PC-9 (cell line): Measurements from ENCODE around the gene LRSAM1. TPM values are rescaled to one million over a fixed set of nuclear protein-coding genes. Genes with fewer than 3 reads are reported as not detected.

ENCODE experiments used
- BruUV-seq: library from RNA; stranded (reverse); fragments of 400-500 nt; replicated peaks from 2 replicates; lab custom pipeline; 2021; lab: Mats Ljungman, UMichigan
- CTCF ChIA-PET: fragments of 300-600 bp; sonication (Branson Sonifier 250); formaldehyde crosslinking; loops from one replicate; lab custom pipeline; 2022; ENCODE audit warnings: antibody characterized with exemption; lab: Charles Lee
- POLR2A ChIA-PET: fragments of 300-600 bp; sonication (Branson Sonifier 250); formaldehyde crosslinking; loops from one replicate; lab custom pipeline; 2022; ENCODE audit warnings: antibody characterized with exemption; ENCODE audit not compliant: unreplicated experiment; lab: Charles Lee
- DNase-seq, 2 experiments: peaks; one replicate each; pipeline versions ENCODE4 v3.0.0 to v3.0.0-alpha.2; 2015 to 2022; ENCODE audit warnings: mixed read lengths in 1 of 2
- H2AFZ ChIP-seq: fragments of 200-600 bp; sonication (generic); 2 replicates; pipeline ENCODE4 v1.8.1; 2017; ENCODE audit warnings: antibody characterized with exemption
- H3F3A ChIP-seq: fragments of 200-600 bp; sonication (generic); 2 replicates; pipeline ENCODE4 v1.8.1; 2017; ENCODE audit warnings: antibody characterized with exemption, mild to moderate bottlenecking, low read depth; ENCODE audit not compliant: insufficient read depth
- H3K27ac ChIP-seq: fragments of 200-600 bp; sonication (generic); 2 replicates; pipeline ENCODE4 v1.6.1; 2016; ENCODE audit warnings: mixed run types
- H3K27me3 ChIP-seq: fragments of 200-600 bp; sonication (generic); 2 replicates; pipeline ENCODE4 v1.6.1; 2016; ENCODE audit warnings: low read depth, mixed run types; ENCODE audit not compliant: insufficient read depth
- H3K36me3 ChIP-seq: fragments of 200-600 bp; sonication (generic); 2 replicates; pipeline ENCODE4 v1.6.1; 2016; ENCODE audit warnings: low read depth, mixed run types
- H3K4me1 ChIP-seq: fragments of 200-600 bp; sonication (generic); replicated peaks from 2 replicates; pipeline ENCODE4 v1.6.1; 2016; ENCODE audit warnings: mixed run types; ENCODE audit not compliant: insufficient read depth
- H3K4me2 ChIP-seq: fragments of 200-600 bp; sonication (generic); 2 replicates; pipeline ENCODE4 v1.6.1; 2017; ENCODE audit warnings: mixed run types
- H3K4me3 ChIP-seq: fragments of 200-600 bp; sonication (generic); 2 replicates; pipeline ENCODE4 v1.6.1; 2016; ENCODE audit warnings: mixed run types
- H3K79me2 ChIP-seq: fragments of 200-600 bp; sonication (generic); 2 replicates; pipeline ENCODE4 v1.6.1; 2017; ENCODE audit warnings: low read depth, mixed run types
- H3K9me2 ChIP-seq: fragments of 200-600 bp; sonication (generic); 2 replicates; pipeline ENCODE4 v1.8.1; 2017; ENCODE audit warnings: mild to moderate bottlenecking; ENCODE audit not compliant: insufficient read depth
- H3K9me3 ChIP-seq: fragments of 200-600 bp; sonication (generic); 2 replicates; pipeline ENCODE4 v1.8.1; 2016; ENCODE audit warnings: low read depth; ENCODE audit not compliant: insufficient read depth
- H4K20me1 ChIP-seq: fragments of 200-600 bp; sonication (generic); 2 replicates; pipeline ENCODE4 v1.8.1; 2017; ENCODE audit not compliant: insufficient read depth
- EZH2 ChIP-seq: fragments of 200-600 bp; sonication (generic); IDR thresholded peaks from 2 replicates; pipeline ENCODE4 v1.8.0; 2017; ENCODE audit warnings: antibody characterized with exemption, low read depth
- intact Hi-C: fragments of 100-400 bp; cut with micrococcal nuclease; formaldehyde crosslinking; loops from one replicate; pipeline ENCODE4 v1.10.0; 2022; ENCODE audit not compliant: unreplicated experiment
- total RNA-seq: library from RNA; stranded (reverse); gene quantifications from 2 replicates; pipeline ENCODE4 v1.2.3, GENCODE V29; 2021
- TF ChIP-seq, protein P1 (sequence below): fragments of 200-600 bp; sonication (generic); conservative IDR thresholded peaks from 2 replicates; pipeline ENCODE4 v1.6.1; 2017; ENCODE audit warnings: mixed run types, antibody characterized with exemption, mild to moderate bottlenecking, moderate library complexity

The LRSAM1 gene
- total RNA-seq, 1 experiment from 2014 or later: 44.0 TPM

- TF ChIP-seq, protein P1, sequence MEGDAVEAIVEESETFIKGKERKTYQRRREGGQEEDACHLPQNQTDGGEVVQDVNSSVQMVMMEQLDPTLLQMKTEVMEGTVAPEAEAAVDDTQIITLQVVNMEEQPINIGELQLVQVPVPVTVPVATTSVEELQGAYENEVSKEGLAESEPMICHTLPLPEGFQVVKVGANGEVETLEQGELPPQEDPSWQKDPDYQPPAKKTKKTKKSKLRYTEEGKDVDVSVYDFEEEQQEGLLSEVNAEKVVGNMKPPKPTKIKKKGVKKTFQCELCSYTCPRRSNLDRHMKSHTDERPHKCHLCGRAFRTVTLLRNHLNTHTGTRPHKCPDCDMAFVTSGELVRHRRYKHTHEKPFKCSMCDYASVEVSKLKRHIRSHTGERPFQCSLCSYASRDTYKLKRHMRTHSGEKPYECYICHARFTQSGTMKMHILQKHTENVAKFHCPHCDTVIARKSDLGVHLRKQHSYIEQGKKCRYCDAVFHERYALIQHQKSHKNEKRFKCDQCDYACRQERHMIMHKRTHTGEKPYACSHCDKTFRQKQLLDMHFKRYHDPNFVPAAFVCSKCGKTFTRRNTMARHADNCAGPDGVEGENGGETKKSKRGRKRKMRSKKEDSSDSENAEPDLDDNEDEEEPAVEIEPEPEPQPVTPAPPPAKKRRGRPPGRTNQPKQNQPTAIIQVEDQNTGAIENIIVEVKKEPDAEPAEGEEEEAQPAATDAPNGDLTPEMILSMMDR: no peak
- no peak for TF ChIP-seq EZH2
- Histone ChIP-seq H3F3A (0 out of 2 replicates have a peak, but pooled peaks cover 3% of the 10 kb centered on the region), H3K27me3 (no peaks in the 10 kb centered on the region), H3K9me3 (no peaks in the 10 kb centered on the region), H3K79me2 (no peaks in the 10 kb centered on the region), H2AFZ (no peak overlapping the region), H3K36me3 (peaks cover 8% of the 10 kb centered on the region), H3K9me2 (no peaks in the 10 kb centered on the region), H3K27ac (no peak overlapping the region), H4K20me1 (no peaks in the 10 kb centered on the region), H3K4me1 (no peaks in the 10 kb centered on the region), H3K4me3 (no peak overlapping the region), H3K4me2 (no peak overlapping the region)
- ChIA-PET CTCF (no interaction called here), POLR2A (no interaction called here)
- DNase-seq: no peak
- no TSS peak for BruUV-seq
- intact Hi-C loops: no loop called here
Observed at GRCh38 chr9:127482662-127483061, 31.4 kb downstream of the LRSAM1 start.

DNA sequence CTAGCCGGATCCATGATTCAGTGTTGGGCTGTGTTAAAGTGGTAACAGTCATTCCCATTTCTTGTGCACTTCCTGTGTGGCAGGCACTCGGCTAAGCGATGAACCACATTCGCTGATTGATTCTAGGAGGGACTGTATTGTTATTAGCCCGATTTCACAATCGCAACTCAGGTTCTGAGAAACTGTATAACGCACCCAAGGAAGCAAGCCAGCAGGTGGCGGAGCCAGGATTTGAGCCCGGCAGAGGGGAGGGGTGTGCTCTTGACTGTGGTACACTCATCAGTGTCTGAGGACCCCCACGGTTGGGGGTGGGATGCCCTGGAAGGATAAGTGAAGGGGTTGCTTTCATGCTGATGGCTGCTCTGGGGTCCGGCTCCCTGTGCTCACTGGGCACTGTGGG is 34.7 kb downstream of the LRSAM1 start:
- Histone ChIP-seq H3F3A (peaks cover 5% of the 10 kb centered on the region; the same call in 1 of the 2 replicates), H2AFZ (no peak overlapping the region), H3K4me3 (no peak overlapping the region), H3K4me2 (no peak overlapping the region), H3K27ac (no peak overlapping the region), H4K20me1 (no peaks in the 10 kb centered on the region), H3K4me1 (no peaks in the 10 kb centered on the region), H3K36me3 (peaks cover 3% of the 10 kb centered on the region; the same call in 1 of the 2 replicates), H3K9me3 (no peaks in the 10 kb centered on the region), H3K79me2 (no peaks in the 10 kb centered on the region), H3K27me3 (no peaks in the 10 kb centered on the region), H3K9me2 (no peaks in the 10 kb centered on the region)
- POLR2A ChIA-PET: no interaction called here
- CTCF ChIA-PET: no interaction called here
- no peak for DNase-seq
- intact Hi-C loops: no loop called here
- TF ChIP-seq, protein P1: no peak
- no peak for TF ChIP-seq EZH2
- no TSS peak for BruUV-seq

GRCh38 chr9:127488946-127489345 is 37.6 kb downstream of the LRSAM1 start:
- Histone ChIP-seq H3K36me3 (peaks cover 3% of the 10 kb centered on the region; the same call in 1 of the 2 replicates), H3F3A (peaks cover 18% of the 10 kb centered on the region; the same call in 1 of the 2 replicates), H4K20me1 (no peaks in the 10 kb centered on the region), H3K9me3 (no peaks in the 10 kb centered on the region), H3K4me2 (no peak overlapping the region), H2AFZ (no peak overlapping the region), H3K27me3 (no peaks in the 10 kb centered on the region), H3K4me1 (no peaks in the 10 kb centered on the region), H3K79me2 (no peaks in the 10 kb centered on the region), H3K4me3 (no peak overlapping the region), H3K27ac (no peak overlapping the region), H3K9me2 (no peaks in the 10 kb centered on the region)
- intact Hi-C loops: no loop called here
- no TSS peak for BruUV-seq
- no peak for TF ChIP-seq EZH2
- TF ChIP-seq, protein P1: no peak
- ChIA-PET CTCF (no interaction called here), POLR2A (no interaction called here)
- DNase-seq: no peak
